A549 (cell line): ENCODE results near the gene CDH4.

ENCODE experiments used
- BHLHE40 ChIP-seq: IDR thresholded peaks from 2 replicates; pipeline ENCODE4 v1.6.1; 2012; ENCODE audit warnings: low read depth, low read length, inconsistent platforms
- KDM1A ChIP-seq: fragments of 200-600 bp; sonication (generic); IDR thresholded peaks from 2 replicates; pipeline ENCODE4 v1.6.1; 2016; ENCODE audit warnings: low read depth, mild to moderate bottlenecking
- MAZ ChIP-seq: fragments of 150-350 bp; IDR thresholded peaks from 2 replicates; pipeline ENCODE4 v1.6.1; 2014; ENCODE audit warnings: antibody characterized with exemption, low read depth, low read length, borderline replicate concordance
- MYC ChIP-seq: IDR thresholded peaks from 2 replicates; pipeline ENCODE4 v1.6.1; 2012; ENCODE audit warnings: mild to moderate bottlenecking, inconsistent platforms, low read length, improper control_type of control experiment, borderline replicate concordance
- POLR2A ChIP-seq: IDR thresholded peaks from 2 replicates; pipeline ENCODE4 v1.6.1; 2012; ENCODE audit warnings: mild to moderate bottlenecking, low read length
- RCOR1 ChIP-seq: fragments of 150-350 bp; IDR thresholded peaks from 2 replicates; pipeline ENCODE4 v1.6.1; 2014; ENCODE audit warnings: antibody characterized with exemption, low read length, low read depth
- RFX5 ChIP-seq: fragments of 450-650 bp; IDR thresholded peaks from 2 replicates; pipeline ENCODE4 v1.7.1; 2014; ENCODE audit warnings: antibody characterized with exemption, mild to moderate bottlenecking, moderate library complexity
- TF ChIP-seq, protein P1 (sequence below): fragments of >200 bp; sonication (Bioruptor Twin); formaldehyde crosslinking; IDR thresholded peaks from 3 replicates; pipeline ENCODE4 v1.5.1; 2016

DNA sequence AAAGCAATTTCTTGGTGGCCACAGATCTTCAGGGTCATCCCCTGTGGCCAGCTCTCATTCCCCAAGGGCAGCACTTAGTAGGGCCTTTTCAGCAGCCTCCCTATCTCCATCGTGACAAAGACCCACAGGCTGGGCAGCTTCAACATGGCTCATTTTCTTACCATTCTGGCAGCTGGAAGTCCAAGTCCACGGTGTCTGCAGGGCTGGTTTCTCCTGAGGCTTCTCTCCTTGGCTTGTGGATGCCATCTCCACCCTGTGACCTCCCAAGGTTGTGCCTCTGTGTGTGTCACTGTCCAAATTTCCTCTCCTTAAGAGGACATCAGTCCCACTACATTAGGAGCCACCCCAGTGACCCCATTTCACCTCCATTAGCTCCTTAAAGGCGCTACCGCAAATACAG, 161.7 kb downstream of the CDH4 start:
- no peak for TF ChIP-seq MYC
- no peak for TF ChIP-seq POLR2A
- TF ChIP-seq, protein P1, sequence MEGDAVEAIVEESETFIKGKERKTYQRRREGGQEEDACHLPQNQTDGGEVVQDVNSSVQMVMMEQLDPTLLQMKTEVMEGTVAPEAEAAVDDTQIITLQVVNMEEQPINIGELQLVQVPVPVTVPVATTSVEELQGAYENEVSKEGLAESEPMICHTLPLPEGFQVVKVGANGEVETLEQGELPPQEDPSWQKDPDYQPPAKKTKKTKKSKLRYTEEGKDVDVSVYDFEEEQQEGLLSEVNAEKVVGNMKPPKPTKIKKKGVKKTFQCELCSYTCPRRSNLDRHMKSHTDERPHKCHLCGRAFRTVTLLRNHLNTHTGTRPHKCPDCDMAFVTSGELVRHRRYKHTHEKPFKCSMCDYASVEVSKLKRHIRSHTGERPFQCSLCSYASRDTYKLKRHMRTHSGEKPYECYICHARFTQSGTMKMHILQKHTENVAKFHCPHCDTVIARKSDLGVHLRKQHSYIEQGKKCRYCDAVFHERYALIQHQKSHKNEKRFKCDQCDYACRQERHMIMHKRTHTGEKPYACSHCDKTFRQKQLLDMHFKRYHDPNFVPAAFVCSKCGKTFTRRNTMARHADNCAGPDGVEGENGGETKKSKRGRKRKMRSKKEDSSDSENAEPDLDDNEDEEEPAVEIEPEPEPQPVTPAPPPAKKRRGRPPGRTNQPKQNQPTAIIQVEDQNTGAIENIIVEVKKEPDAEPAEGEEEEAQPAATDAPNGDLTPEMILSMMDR: no peak
- TF ChIP-seq RCOR1: no peak
- TF ChIP-seq MAZ: no peak
- TF ChIP-seq RFX5: no peak
- no peak for TF ChIP-seq KDM1A
- TF ChIP-seq BHLHE40: no peak
